Islet of Langerhans (tissue), 1 donor: Measurements from ENCODE around the gene JAM2.
A peak's percentile ranks its signal among the peaks of the same experiment; 100 is the strongest.
"Not testable (repeated sequence)": the region's sequence is repeated elsewhere in the genome, so short reads cannot be mapped to it uniquely, and the experiment has no call there.

Source experiments
- FAIRE-seq: peaks from one replicate; lab custom pipeline; 2011; peaks lifted over from hg19 to GRCh38; lab: Jason Lieb, UNC

Gene JAM2

DNA sequence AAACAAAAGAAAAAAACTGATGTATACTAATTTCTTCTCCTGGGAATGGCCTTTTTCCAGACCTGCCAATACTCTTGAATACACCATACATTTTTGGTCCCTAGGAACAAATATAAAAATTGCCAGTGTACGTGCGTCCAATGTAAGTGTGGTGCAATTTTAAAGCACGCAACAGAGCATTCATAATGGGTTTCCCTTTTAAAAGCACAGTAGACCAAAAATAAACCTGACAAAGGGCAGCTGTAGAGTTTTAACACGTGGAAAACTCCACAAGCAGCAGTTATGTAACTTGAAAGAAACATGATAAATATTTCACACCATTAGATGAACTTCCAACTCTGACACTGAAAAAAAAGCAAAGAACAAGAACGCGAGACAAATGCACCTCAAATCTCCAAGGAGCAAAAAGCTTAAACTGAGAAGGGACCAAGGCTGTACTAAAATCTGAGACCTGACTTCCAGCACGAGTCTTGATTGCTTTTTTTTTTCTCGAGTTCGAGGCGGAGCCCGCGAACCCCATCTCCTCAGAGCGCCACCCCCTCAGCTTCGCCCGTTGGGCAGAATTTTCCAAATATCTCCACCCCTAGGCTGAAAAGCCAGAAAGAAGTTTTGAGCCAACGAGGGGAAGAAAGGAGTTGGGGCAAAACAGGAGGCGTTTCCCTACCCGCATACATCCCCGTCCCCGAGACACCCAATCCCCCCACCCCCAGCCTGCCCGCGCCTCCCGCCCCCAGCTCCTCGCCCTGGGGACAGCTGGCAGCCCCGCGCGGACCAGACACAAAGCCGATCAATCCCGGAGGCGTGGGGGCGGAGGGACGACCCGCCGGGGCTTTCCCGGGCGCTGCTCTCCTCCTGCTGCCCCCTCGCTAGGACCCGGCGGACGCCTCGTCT lies at the start of gene JAM2:
TSS of gene JAM2 (plus strand) at position 599 of the 891 bp plus-strand sequence. CDS start 564 bp downstream, outside the sequence.
- no peak for FAIRE-seq

DNA sequence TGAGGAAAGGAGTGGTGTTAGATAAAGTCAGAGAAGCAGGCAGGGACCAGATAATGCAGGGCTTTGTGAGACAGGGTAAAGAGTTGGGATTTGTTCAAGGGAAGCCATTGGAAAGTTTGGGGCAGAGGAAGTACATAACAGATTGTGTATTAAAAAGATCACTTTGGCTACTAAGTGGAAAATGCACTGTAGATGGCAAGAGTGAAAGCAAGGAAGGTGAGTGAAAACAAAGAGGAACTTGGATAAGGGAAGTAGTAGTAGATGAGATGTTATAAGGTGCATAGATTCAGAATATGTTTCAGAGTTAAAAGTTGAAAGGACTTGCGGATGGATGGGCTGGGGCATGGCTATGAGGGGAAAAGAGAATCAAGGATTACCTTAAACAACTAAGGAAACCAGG lies 49.2 kb upstream of the JAM2 start:
- no peak for FAIRE-seq

GRCh38 chr21:25607151-25608043 lies 31.7 kb upstream of the JAM2 start, which contains the start of gene MRPL39:
Gene MRPL39, minus strand, starts transcription at chr21:25607481. Its CDS starts 6 bp downstream, at chr21:25607475.
- no peak for FAIRE-seq

DNA sequence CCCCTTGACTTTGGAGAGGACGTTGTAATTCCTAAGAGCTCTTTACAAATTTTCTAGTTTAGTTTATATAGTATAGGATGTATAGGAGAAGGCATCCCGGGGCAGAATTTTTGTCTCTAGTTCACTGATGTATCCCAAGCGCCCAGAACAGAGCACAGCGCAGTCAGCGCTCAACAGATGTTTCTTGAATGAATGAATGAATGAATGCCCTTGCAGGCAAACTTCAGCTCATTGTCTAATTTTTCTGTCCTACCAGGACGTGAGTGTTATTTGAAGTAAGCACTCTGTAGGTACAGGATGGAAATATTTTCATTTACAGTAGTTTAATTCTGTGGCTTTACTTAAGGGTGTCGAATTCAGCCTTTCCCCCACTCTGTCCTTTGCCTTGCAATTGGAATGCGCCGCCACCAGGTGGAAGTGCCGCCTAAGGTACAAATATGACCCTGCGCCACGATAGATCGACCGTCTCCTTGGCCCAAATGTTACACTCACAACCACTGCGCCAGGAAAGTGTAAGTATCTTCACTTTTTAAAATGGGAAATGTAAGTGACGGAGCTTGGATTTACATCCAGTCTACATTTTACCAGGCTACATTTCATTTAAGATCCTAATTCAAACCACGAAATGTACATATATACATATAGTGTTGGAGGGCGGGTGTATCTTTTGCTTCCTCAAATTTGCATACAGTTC lies 30.9 kb upstream of the JAM2 start:
- FAIRE-seq = peak; percentile 93

DNA sequence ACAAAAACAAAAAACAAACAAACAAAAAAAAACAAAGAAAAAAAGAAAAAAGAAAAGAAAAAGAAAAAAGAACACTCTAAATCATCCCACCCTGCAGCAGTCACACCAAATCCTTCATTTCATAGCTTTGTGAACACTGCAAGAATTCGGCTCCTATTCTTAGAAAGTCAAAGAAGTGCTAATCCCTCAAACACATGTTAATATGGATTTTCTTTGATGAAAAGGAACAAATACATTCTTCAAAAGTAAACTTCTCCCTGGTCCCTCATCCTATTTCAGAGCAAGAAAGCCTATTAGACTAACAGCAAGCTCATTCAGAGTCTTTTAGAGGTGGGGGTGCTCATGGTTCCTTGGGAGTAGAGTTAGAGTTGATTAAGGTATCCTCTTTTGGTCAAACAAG lies 24.6 kb upstream of the JAM2 start:
- no peak for FAIRE-seq

- no peak for FAIRE-seq
Measured at GRCh38 chr21:25615880-25616279, 23.2 kb upstream of the JAM2 start.

DNA sequence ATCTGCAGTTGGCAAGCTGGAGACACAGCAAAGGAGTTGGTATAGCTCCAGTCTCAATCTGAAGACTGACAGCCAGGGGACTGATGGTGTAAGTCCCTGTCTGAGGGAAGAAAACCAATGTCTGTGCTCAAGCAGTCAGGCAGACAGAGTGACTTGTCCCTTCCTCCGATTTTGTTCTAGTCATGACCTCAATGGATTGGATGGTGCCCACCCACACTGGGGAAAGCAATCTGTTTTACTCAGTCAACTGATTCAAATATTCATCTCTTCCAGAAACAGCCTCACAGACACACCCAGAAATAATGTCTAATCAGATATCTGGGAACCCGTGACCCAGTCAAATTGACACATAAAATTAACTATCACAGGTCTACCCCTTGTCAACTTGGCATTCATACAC lies 19.9 kb upstream of the JAM2 start:
- no peak for FAIRE-seq

DNA sequence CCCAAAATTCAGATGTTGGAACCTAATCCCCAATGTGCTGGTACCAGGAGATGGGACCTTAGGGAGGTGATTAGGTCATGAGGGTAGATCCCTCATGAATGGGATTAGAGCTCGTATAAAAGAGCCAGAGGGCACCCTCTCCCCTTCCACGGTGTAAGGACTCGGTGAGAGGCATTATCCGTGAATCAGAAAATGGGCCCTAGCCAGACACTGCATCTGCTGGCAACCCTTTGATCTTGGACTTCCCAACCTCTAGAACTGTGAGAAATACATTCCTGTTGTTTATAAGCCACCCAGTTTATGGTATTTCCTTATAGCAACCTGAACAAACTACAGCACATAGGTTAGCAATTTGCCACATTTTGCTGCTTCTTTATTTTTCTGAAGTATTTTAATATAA lies 14.5 kb upstream of the JAM2 start:
- FAIRE-seq = no peak

GRCh38 chr21:25625036-25625435 lies 14.0 kb upstream of the JAM2 start:
- no peak for FAIRE-seq

DNA sequence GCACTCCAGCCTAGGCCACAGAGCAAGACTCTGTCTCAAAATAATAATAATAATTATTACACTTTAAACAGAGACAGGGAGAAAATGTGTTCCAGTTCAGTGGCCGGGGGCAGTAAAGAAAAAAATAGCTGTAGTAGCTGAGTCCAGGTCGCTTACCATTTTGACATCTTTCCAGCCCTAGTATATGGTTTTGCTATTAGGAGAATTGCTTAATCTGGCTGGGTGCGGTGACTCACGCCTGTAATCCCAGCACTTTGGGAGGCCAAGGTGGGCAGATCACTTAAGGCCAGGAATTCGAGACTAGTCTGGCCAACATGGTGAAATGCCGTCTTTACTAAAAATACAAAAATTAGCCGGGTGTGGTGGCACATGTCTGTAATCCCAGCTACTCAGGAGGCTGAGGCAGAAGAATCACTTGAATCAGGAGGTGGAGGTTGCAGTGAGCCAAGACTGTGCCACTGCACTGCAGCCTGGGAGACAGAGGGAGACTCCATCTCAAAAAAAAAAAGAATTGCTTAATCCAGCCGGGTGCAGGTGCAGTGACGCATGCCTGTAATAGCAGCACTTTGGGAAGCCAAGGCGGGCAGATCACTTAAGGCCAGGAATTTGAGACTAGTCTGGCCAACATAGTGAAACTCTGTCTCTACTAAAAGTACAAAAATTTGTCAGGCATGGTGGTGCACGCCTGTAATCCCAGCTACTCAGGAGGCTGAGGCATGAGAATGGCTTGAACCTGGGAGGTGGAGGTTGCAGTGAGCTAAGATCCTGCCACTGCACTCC lies 13.1 kb upstream of the JAM2 start:
- not testable (repeated sequence) for FAIRE-seq

DNA sequence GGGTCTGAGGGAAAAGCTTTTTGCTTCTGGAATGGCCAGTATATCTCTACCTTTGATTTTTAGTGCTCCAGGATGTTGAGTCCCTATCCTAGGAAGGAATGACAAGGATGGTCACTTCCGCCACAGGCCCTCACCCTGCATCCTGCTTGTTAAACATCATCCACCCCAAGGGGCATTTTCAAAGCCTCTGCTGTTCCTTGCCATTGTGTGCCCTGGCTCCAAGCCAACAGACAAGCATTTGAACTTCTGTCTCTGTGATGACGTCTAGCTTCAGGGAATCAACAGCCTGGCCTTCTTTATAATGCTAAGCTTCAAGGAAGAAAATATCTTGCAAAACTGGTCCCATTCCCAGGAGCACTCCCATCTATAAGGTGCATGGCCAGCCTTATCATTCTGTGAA lies 12.3 kb upstream of the JAM2 start:
- FAIRE-seq = no peak

- FAIRE-seq = no peak
Measured at GRCh38 chr21:25632296-25632695, 6.8 kb upstream of the JAM2 start.

DNA sequence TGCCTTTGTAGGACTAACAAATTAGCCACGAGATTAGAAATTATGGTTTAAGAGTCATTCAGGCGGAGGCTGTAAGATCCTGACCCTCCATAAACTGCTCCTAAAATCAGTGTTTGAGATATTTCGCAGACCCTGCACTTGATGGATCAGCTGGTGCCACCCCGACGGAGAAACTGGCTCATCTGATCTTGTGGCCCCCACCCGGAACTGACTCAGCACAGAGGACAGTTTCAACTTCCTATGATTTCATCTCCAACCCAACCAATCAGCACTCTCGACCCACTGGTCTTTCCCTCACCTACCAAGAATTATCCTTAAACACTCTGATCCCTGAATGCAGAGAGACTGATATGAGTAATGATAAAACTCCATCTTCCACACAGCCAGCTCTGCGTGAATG lies 3.7 kb upstream of the JAM2 start:
- no peak for FAIRE-seq

DNA sequence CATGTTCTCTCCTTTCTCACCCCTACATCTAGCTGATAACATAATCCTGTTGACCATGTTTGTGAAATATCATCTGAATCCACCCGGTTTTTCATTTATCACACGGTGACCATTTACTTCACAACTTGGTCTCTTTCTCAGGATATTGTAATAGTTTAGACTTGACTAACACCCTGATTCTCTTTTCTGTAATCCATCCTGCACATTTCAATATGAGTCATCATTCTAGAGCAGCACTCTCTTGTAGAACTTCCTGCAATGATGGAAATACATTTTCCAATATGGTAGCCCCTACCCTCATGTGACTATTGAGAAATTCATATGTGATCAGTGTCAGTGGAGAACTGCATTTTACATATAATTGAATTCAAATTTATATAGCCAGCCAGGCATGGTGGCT lies 2.3 kb upstream of the JAM2 start:
- FAIRE-seq = no peak

DNA sequence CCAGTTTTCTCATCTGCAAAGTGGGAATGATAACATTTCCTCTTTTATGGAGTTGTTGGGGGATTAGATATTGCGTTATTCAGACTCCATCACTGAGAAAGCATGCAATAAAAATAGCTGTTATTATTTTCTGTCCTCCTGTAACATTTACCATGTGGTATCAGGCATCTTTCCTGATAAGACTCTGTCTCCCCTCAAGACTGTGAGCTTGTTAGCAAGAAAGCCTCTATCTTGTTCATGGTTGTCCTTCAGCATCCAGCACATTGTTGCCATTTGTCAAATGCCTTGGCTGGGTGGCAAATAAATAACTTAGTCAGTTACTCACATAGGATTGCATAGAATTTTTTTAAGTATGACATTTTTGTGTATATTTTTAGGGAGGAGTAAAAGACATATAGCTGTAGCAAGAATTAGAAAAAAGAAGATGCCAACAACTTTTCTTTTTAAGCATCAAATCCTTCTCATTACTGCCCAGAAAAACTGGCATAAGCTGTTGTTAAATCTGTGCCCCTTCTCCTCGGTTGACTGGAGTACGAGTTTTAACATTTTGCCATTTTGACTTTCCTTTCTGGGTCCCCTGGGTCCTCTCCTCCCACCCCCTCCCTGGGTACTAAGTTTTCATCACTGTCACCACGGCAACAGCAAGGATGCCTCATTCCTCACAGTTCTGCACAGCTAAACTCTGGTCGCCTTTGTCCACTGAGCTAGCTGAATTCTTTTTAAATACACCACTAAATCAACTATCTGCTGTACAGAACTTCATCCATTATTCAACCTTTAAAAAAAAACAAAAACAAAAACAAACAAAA lies 1.0 kb upstream of the JAM2 start:
- no peak for FAIRE-seq

GRCh38 chr21:25639551-25640201 lies 618 bp downstream of the JAM2 start:
- no peak for FAIRE-seq

- FAIRE-seq = no peak
Measured at GRCh38 chr21:25640202-25640942, 1.3 kb downstream of the JAM2 start.

GRCh38 chr21:25640943-25641292 lies 1.9 kb downstream of the JAM2 start:
- FAIRE-seq = no peak

- FAIRE-seq = no peak
Measured at GRCh38 chr21:25643486-25643885, 4.4 kb downstream of the JAM2 start.

DNA sequence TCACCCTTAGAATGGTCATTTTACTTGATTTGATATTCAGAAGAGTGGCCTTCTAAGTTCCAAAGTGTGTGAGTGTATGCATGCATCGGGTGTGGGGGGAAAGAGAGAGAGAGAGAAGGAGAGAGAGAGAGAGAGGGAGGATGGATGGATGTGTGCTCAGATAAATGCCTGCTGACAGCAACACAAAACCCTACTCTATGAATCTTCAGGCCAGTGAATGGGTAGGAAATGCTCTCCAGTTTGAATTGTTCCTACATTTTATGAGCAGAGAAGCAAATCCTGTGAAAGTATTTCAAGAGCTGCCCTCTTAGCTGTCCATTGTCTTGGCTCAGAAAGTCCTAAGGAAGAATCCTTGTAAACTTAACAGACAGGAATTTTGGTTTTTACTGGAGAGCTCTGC lies 7.4 kb downstream of the JAM2 start:
- FAIRE-seq = no peak
